HG02759 (cell line): Measurements from ENCODE around the gene SLC47A2.

Source experiments
- ATAC-seq: cut with Tn5 transposase; IDR thresholded peaks from one replicate; pipeline ENCODE4 v1.9.1; 2021; ENCODE audit warnings: mild to moderate bottlenecking, moderate library complexity; ENCODE audit not compliant: unreplicated experiment

Gene SLC47A2

DNA sequence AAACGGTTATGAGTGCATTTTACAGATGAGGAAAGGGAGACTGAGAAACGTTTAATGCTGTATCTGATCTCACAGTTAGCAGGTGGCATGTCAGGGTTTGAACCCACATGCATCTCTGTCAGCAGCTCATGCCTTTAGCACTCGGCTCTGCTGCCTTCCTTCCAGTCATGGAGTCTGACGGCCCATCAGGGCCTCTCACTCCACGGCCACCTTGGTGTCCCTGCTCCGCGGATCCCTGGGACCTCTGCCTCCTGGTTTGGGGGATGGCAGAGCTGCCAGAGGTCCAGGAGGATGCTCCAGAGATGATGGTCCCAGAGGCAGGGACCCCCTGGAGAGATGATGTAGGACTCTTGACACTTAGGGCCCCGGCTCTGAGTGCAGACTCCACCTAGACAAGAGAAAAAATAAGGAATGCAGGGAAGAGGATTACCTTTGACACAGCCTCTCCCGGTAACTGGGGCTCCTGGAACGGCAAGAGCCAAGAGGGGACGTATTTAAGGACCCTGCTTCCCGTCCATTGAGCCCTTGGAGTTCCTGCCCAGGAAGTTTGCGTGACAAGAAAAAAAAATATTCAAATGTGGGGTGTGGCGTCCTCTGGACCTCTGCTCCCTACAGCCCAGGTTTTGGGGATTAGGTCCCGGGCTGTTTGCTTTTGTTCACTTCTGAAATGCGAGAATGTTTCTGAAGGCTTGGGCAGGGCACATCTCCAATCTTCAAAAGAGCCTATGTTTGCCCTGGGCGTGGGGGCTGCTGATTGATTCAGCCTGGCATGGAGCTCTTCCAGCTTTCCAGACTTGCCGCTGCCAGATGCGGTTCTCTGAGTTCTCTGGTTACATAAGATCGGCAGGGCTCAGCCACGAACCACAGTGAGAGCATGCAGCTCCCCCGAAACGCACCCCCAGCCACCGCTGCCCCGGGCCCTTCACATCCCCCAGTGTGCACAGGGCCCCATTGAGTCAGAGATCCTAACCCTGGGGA, 31.7 kb upstream of the SLC47A2 start, which contains the start of gene ALDH3A1:
Gene ALDH3A1 (minus strand): TSS at position 470 of the 978 bp plus-strand sequence. CDS start 3,169 bp downstream, outside the sequence.
- no peak for ATAC-seq

GRCh38 chr17:19747159-19747719, 30.9 kb upstream of the SLC47A2 start:
- no peak for ATAC-seq

- ATAC-seq = no peak
Observed at GRCh38 chr17:19746517-19746916, 30.1 kb upstream of the SLC47A2 start.

- ATAC-seq = no peak
Observed at GRCh38 chr17:19744922-19745757, 28.8 kb upstream of the SLC47A2 start.

DNA sequence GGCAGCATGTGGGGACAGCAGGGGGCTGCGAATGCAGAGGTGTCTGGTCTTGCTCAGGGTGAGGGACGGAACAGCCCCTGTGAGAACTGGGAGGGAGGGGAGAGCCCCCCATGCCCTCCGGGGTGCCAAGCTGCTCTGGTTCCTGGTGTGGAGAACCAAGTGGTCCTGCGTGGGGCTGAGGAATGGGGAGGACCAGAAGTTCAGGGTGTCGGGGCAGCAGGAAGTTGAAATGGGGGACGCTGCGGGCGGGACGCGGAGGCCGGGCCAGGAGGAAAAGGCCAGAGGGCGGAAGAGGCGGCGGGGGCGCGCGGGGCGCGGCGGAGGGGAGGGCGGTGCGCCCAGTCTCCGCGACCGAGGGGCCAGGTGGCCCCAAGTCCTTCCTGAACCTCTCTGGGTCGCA, 28.1 kb upstream of the SLC47A2 start:
- ATAC-seq = no peak

- no peak for ATAC-seq
Observed at GRCh38 chr17:19743101-19744100, 27.0 kb upstream of the SLC47A2 start.

- no peak for ATAC-seq
Observed at GRCh38 chr17:19742495-19742894, 26.1 kb upstream of the SLC47A2 start.

DNA sequence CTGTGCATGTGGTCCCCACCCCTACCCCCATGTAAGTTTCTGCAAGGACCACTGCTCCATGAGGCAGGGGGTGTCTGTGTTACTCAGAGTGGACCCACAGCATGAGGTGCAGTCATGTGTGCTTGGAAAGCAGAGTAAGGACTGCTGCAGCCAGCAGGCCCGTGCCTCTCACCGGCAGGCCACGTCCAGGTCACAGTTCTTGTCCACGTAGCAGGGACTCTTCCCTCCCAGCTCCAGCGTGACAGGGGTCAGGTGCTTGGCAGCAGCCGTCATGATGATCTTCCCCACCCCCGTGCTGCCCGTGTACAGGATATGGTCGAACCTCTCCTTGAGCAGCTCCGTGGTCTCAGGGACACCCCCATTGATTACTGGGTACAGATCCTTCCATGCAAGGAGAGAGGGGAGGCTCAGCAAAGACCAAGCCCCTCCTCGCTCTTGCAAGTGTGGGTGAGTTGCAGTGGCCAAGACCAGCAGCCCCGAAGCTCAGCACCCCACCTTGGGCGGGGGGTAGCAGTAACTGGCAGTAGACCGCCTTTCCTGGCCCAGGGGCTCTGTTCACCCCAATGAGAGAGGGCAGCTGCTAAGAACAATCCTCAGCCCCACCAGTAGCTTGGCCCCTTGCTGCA, 25.6 kb upstream of the SLC47A2 start:
- ATAC-seq = no peak

GRCh38 chr17:19740933-19741332, 24.5 kb upstream of the SLC47A2 start:
- no peak for ATAC-seq

- ATAC-seq = no peak
Observed at GRCh38 chr17:19739241-19740201, 23.1 kb upstream of the SLC47A2 start.

DNA sequence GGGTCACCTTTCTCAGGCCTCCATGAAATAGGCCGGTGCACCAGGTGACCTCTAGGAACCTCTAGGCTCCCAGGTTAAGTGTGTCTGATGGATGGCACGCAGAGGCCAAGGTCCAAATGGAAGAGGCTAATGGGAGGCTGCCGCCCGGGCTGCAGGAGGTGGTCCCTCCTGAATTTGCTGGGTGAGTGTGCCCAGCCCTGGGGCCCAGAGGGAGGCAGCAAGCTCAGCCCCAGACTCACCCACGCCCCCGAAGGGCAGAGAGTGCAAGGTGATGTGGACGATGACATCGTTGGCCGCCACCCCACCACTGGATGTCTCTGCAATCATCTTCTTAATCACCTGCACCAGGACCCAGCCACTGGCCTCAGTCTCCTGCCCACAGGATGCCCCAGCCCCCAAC, 22.4 kb upstream of the SLC47A2 start:
- ATAC-seq = no peak

DNA sequence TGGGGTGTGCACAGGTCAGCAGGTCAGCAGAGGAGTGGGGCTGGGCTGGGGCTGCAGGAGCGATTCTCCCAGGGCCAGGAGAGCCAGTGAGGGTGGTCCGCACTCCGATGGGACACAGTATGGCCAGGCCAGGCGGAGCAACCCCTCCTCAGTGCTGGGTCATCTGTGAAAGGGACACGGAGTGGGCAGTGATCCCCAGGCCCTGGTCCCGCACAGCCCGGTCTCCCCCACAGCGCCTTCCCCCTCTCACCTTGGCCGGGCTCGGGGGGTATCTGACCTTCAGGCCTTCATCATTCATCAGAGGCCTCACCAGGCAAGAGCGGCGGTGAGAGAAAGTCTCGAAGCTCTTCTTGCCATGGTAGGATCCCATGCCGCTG, 21.7 kb upstream of the SLC47A2 start:
- no peak for ATAC-seq

- ATAC-seq = no peak
Observed at GRCh38 chr17:19737305-19738072, 21.1 kb upstream of the SLC47A2 start.

DNA sequence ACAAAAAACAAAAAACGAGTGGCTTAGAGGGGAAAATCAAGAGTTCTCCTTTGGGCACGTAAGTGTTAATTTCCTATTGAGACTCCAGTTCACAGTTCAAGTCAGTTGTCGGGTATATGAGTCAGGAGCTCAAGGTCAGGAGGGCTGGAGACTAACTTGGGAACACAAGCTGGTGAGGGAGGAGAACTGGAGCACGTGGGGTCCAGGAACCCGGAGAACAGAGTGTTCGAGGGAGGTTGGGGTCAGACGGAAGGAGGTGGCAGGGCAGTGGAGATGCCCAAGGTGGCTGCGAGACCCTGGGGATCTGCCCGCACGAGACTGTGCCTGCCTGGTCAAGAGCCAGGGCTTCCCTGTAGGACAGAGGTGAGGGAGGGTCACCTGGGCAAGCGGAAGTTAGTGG, 19.7 kb upstream of the SLC47A2 start:
- no peak for ATAC-seq

DNA sequence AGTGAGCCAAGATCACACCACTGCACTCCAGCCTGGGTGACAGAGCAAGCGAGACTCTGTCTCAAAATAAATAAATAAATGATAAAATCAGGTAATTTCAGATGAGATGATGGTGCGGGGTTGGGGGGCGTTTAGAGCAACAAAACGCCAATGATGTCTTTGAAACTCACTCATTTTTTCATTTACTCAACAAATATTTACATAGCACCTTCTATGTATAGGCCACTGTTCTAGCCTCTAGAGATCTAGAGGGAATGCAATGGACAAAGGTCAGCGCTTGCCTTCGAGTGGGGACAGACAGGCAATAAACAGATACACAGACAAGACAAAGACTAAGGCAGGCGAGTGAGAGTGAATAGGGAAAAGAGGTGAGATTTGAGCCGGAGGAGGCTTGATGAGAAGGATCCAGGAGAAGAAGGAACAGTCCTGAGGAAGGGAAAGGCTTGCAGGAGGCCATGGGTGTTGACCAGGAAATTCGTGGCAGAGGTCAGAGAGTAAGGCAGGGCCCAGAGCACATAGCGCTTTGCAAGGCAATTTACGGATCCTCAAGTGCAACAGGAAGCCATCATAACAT, 17.7 kb upstream of the SLC47A2 start:
- ATAC-seq = no peak

DNA sequence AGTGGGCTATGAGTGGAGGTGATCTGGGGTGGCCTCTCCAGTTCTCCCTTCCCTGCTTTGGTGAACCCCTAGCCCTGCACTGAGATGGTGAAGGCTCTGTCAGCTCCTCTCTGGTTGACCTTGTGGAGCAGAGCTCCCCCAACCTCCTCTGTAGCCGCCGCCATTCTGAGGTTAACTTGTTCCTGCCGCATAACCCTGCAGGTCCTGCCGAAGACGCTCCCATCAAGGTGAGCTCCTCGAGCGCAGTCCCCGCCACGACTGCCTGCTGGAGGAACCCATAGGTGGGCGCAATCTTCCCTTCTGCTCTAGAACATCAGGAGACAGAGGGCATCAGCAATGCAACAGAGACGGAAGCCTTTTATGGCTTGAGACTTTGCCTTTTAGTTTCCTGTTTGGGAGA, 15.2 kb upstream of the SLC47A2 start:
- ATAC-seq = no peak

DNA sequence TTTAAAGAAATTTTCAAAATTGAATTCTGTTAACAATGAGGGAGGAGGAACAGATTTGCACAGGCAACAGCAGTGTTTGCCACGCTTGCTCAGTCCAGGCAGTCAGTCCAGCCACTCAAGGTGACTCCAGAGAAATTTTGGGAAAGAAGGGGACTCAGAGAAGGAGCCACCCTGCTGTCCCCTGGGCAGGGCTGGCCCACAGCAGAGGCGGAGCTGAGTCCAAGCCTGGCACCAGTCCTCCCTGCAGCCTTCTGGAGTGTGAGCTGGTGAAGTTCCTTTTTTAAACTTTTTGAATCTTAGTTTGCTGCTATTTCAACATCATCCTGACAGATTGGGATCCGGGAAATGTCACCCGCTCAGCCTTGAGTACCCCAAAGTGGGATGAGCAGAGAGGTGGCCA, 14.5 kb upstream of the SLC47A2 start:
- ATAC-seq = no peak
